IPS DF 4.7 (cell line): ENCODE results near the gene C16orf89.
A peak's percentile ranks its signal among the peaks of the same experiment; 100 is the strongest.
"Not testable (repeated sequence)": the region's sequence is repeated elsewhere in the genome, so short reads cannot be mapped to it uniquely, and the experiment has no call there.

Experiments
- DNase-seq: peaks from one replicate; pipeline ENCODE4 v3.0.0-alpha.2; 2013; ENCODE audit warnings: low spot score; ENCODE audit errors: extremely low read depth

The C16orf89 gene

GRCh38 chr16:5084802-5085201 is 19.0 kb upstream of the C16orf89 start:
- DNase-seq = peak; percentile 68

DNA sequence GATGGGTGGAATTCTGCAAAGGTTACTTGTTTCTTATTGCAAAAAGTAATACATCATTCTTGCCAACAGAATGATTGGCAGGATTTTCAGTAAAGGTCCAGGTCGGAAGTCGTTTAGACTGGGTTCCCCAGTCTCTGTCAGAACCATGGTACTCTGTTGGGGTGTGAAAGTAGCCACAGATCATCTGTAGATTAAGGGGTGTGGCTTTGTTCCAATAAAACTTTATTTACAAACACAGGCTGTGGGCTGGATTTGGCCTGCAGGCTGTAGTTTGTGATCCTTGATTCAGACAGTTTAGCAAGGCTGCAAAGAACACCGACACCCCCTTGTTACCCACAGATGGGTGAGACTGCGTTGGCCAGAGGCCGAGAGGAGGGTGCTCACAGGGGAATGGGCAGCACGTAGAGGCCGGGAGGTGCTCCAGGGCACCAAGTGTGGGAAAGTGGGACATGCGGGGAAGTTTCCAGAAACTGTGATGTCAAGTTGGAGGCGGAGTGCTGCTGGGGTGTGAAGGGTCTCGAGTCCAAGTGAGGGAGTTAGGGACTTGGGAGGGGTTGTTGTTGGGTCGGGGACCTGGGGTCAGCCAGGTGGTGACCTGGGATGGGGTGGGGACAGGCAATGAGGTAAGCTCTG is 18.5 kb upstream of the C16orf89 start:
- DNase-seq = not testable (repeated sequence)

GRCh38 chr16:5083646-5084045 is 17.9 kb upstream of the C16orf89 start:
- not testable (repeated sequence) for DNase-seq

- not testable (repeated sequence) for DNase-seq
Observed at GRCh38 chr16:5080996-5081395, 15.2 kb upstream of the C16orf89 start.

DNA sequence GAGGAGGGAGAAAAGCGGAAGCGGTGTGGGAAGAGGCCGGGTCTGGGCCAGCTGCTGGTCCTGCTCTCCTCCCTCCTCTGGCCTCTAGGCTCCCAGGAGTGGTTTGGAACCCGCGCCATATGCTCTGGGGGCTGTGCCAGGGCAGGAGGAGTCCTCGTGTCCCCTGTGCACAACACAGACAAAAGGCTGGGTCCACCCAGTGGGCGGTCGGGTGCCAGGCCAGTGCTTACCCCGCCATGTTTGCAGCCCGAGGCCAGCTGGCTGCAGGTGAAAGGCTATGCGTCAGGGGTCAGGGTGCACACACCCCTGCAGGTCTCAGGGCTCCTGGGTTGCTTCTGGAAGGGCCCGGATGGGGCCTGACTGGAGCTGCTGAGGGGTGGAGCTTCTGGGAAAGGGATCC is 14.7 kb upstream of the C16orf89 start:
- DNase-seq = not testable (repeated sequence)

- no peak for DNase-seq
Observed at GRCh38 chr16:5078626-5079025, 12.9 kb upstream of the C16orf89 start.

- no peak for DNase-seq
Observed at GRCh38 chr16:5077304-5077703, 11.5 kb upstream of the C16orf89 start.

DNA sequence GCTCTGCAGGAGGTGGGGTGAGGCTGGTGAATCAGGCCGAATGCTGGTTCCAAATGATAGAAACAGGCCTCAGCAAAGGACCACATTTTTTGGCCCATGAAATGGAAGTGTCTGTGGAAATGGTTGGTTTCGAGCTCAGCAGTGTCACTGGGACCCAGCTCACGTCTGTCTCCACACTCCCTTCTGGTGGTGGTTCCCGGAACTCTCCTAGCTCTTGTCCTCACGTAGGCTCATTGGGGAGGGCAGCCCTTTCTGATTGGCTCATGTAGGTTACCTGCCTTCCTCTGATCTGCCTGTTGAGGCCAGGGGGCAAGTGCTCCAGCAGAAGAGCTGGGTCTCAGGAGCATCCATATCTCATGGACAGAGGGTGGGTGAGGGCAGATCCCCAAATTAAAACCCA is 9.9 kb upstream of the C16orf89 start:
- DNase-seq = no peak

GRCh38 chr16:5073771-5074170 is 8.0 kb upstream of the C16orf89 start:
- DNase-seq = not testable (repeated sequence)

GRCh38 chr16:5073279-5073629 is 7.5 kb upstream of the C16orf89 start:
- DNase-seq = no peak

- DNase-seq = no peak
Observed at GRCh38 chr16:5072334-5073278, 6.8 kb upstream of the C16orf89 start.

- peak; percentile 69 for DNase-seq
Observed at GRCh38 chr16:5071681-5072333, 6.1 kb upstream of the C16orf89 start, which contains the start of gene ALG1. Gene ALG1, plus strand, starts transcription at chr16:5071843. Its CDS starts 7 bp downstream, at chr16:5071850.

- DNase-seq = no peak
Observed at GRCh38 chr16:5071341-5071680, 5.6 kb upstream of the C16orf89 start.

DNA sequence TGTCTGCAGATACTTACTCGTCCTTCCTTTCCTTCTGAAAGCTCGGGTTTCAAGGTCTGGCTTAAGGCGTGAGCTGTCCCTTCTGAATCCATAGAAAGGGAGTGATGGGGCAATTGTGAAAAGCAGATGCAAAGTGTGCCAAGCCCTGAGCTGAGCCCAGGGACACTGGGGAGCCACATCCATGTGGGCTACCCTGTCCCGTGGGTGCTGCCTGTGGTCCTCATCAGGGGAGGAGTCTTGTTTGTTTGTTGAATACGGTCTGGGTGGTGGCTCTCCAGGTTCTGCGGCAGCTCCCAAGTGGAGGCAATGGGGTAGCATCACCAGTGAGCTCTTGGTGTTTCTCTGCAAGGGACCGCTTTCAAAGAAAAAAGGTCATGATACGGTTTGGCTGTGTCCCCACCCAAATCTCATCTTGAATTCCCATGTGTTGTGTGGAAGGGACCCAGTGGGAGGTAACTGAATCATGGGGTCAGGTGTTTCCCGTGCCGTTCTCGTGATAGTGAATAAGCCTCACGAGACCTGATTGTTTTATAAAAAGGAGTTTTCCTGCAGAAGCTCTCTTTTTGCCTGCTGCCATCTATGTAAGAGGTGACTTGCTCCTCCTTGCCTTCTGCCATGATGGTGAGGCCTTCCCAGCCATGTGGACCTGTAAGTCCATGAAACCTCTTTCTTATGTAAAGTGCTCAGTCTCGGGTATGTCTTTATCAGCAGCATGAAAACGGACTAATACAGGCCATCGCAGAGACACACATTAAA is 4.9 kb upstream of the C16orf89 start:
- no peak for DNase-seq

DNA sequence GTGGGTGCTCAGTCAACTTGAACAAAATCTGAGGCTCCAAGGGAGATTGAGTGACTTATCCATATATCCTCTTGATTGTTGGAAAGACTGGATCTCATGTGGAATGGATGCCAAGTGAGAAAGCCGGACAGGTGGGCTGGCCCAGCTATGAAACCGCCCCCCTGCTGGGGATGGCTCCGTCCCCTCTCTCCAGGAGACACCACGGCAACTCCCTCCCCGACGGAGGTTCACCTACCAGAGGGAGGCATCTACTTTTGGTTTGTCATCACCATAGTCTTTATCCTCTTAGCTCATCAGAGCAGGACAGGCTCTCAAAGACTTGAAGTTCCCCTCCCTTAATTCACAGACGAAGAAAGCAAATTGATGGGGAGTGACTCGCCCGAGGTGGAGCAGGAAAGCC is 4.1 kb upstream of the C16orf89 start:
- no peak for DNase-seq

DNA sequence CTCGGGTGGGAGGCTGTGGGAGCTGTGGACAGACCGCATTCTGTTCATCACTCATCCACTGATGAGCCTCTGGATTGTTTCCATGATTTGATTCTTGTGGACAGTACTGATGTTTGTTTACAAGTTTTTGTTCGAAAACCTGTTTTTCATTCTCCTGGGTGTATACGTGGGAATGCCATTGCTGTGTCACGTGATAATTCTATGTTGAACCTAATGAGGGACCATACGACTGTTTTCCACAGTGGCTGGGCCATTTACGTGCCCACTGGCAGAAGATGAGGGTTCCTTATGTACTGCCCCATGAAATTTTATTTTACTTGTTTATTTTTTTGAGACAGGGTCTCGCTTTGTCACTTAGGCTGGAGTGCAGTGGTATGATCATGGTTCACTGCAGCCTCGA is 3.3 kb upstream of the C16orf89 start:
- no peak for DNase-seq

DNA sequence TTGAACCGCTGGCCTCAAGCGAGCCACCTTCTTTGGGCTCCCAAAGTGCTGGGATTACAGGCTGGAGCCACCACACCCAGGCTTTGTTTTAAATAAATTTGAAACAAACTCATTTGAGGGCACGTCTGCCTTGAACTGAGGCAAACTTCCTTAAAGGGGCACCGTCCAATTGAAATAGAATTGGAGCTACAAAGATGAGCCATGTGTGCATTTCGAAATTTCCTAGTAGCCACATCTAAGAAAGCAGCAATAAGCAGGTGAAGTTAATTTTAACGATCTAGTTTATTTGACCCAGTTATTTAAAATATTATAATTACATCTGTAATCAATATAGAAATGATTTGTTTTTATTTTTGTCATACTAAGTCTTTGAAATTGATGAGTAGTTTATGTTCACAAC is 755 bp upstream of the C16orf89 start:
- DNase-seq = no peak

DNA sequence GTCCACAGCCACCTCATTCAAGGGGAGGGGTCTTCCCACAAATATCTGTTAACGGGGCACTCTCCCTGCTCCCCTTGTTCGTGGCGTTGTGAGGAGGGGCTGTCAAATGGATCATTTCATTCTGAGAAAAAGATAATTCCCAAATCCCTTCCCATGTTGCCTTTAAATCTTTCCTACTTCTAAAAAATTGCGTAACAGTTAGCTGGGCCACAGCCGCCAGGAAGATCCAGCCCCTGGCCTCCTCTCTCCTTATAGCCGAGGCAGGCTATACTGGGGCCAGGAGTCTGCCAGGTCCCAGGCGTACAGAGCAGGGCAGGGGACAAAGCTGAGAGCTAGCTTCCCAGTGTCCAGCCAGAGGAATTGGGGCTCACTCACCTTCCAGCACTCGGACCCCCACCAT is 430 bp downstream of the C16orf89 start:
- DNase-seq = no peak

- DNase-seq = no peak
Observed at GRCh38 chr16:5064915-5065314, 841 bp downstream of the C16orf89 start.

DNA sequence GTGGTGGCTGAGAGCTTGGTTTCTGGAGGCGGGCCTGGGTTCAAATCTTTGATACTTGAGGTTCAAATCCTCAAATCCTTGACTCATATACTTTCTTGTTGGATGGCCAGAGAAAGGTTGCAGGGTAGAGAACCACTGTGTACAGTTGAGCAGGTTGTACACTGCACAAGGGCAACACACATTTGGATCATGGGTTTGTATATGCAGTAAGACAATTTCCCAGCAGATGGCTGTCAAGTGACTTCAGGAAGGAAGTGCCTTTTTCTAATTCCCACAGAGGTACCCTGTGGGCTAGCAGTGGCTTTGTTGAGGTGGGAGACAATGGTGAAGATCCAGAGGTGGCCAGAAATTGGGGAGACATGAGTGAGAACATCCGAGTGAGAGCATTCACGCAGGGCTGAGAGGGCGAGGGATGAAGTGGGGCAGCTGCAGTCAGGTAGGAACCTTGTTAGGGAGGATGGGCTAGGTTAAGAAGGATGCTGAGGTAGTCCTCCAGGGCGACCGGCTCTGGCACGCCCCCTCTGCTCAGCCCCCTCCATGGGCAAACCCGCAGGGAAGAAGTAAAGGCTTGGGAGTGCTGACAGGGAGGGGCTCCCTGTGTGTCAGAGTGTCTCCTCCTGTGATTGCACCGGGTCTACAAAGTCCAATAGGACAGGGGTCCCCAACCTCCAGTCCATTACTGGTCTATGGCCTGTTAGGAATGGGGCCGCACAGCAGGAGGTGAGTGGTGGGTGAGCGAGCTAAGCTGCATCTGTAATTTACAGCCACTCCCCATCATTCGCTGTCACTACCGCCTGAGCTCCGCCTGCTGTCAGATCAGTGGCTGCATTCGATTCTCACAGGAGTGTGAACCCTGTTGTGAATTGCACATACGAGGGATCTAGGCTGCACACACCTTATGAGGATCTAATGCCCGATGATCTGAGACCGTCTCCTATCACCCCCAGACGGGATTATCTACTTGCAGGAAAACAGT is 2.7 kb downstream of the C16orf89 start:
- no peak for DNase-seq
